GM12872 (cell line): ENCODE results near the gene CYP26C1.
A peak's percentile ranks its signal among the peaks of the same experiment; 100 is the strongest.

Experiments
- CTCF ChIP-seq: IDR thresholded peaks from 3 replicates; pipeline ENCODE4 v1.5.1; 2011; ENCODE audit warnings: low read depth, mild to moderate bottlenecking, low read length, moderate library complexity; ENCODE audit not compliant: insufficient read depth

CYP26C1 gene

GRCh38 chr10:93060887-93061593 is 442 bp downstream of the CYP26C1 start:
- no peak for TF ChIP-seq CTCF

GRCh38 chr10:93061594-93062513 is 1.3 kb downstream of the CYP26C1 start:
- no peak for TF ChIP-seq CTCF

- peak; percentile 59 for TF ChIP-seq CTCF
Observed at GRCh38 chr10:93062514-93063143, 2.0 kb downstream of the CYP26C1 start.

GRCh38 chr10:93063144-93063976 is 2.8 kb downstream of the CYP26C1 start:
- no peak for TF ChIP-seq CTCF

GRCh38 chr10:93063977-93064660 is 3.5 kb downstream of the CYP26C1 start:
- TF ChIP-seq CTCF, result no peak

- TF ChIP-seq CTCF, result no peak
Observed at GRCh38 chr10:93064874-93065660, 4.5 kb downstream of the CYP26C1 start.
